ENCODE data around the gene MEIS2. TPM values are rescaled to one million over a fixed set of nuclear protein-coding genes. Genes with fewer than 3 reads are reported as not detected.
"Not testable (repeated sequence)": the region's sequence is repeated elsewhere in the genome, so short reads cannot be mapped to it uniquely, and the experiment has no call there.

The MEIS2 gene
- polyA plus RNA-seq, 1 donor from 2014 or later, result 825 TPM

GRCh38 chr15:36988947-36989346 is 111.4 kb downstream of the MEIS2 start:
- H3K79me2 ChIP-seq (replicated peaks; ENCODE audit: insufficient read depth, low read length), result peaks cover 79% of the 10 kb centered on the region
- no peaks in the 10 kb centered on the region for H3K9me2 ChIP-seq (ENCODE audit: insufficient read depth, low read length)
- peaks cover 41% of the 10 kb centered on the region for H4K20me1 ChIP-seq (ENCODE audit: insufficient read depth)
- H3K9ac ChIP-seq (ENCODE audit: low read length), result no peak overlapping the region
- TF ChIP-seq MXI1 (conservative IDR thresholded peaks at IDR 0.05; ENCODE audit: poor library complexity, severe bottlenecking), result no peak
- TF ChIP-seq SMC3 (conservative IDR thresholded peaks at IDR 0.05; ENCODE audit: poor library complexity), result no peak
- no peak for TF ChIP-seq EZH2 (IDR thresholded peaks at IDR 0.05; ENCODE audit: borderline replicate concordance, insufficient read depth, low read length, poor library complexity, severe bottlenecking)
- TF ChIP-seq EP300 (conservative IDR thresholded peaks at IDR 0.05; ENCODE audit: poor library complexity, severe bottlenecking), result no peak
- TF ChIP-seq TAF1 (IDR thresholded peaks at IDR 0.05; ENCODE audit: low read depth), result no peak
- no peak for TF ChIP-seq CTCF (IDR thresholded peaks at IDR 0.05; ENCODE audit: poor library complexity, severe bottlenecking)
- TF ChIP-seq, protein P1, sequence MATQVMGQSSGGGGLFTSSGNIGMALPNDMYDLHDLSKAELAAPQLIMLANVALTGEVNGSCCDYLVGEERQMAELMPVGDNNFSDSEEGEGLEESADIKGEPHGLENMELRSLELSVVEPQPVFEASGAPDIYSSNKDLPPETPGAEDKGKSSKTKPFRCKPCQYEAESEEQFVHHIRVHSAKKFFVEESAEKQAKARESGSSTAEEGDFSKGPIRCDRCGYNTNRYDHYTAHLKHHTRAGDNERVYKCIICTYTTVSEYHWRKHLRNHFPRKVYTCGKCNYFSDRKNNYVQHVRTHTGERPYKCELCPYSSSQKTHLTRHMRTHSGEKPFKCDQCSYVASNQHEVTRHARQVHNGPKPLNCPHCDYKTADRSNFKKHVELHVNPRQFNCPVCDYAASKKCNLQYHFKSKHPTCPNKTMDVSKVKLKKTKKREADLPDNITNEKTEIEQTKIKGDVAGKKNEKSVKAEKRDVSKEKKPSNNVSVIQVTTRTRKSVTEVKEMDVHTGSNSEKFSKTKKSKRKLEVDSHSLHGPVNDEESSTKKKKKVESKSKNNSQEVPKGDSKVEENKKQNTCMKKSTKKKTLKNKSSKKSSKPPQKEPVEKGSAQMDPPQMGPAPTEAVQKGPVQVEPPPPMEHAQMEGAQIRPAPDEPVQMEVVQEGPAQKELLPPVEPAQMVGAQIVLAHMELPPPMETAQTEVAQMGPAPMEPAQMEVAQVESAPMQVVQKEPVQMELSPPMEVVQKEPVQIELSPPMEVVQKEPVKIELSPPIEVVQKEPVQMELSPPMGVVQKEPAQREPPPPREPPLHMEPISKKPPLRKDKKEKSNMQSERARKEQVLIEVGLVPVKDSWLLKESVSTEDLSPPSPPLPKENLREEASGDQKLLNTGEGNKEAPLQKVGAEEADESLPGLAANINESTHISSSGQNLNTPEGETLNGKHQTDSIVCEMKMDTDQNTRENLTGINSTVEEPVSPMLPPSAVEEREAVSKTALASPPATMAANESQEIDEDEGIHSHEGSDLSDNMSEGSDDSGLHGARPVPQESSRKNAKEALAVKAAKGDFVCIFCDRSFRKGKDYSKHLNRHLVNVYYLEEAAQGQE (IDR thresholded peaks at IDR 0.05; ENCODE audit: borderline replicate concordance), result no peak
- no peak for TF ChIP-seq POLR2AphosphoS5 (IDR thresholded peaks at IDR 0.05)
- no peak for TF ChIP-seq RAD21 (conservative IDR thresholded peaks at IDR 0.05)
- no peak overlapping the region for H3K4me2 ChIP-seq (ENCODE audit: low read length)
- no peaks in the 10 kb centered on the region for H3K9me3 ChIP-seq (ENCODE audit: low read length)
- H3K27me3 ChIP-seq (ENCODE audit: insufficient read depth, low read depth, low read length), result no peaks in the 10 kb centered on the region
- peaks cover 10% of the 10 kb centered on the region for H3K36me3 ChIP-seq (ENCODE audit: insufficient read depth, low read length)
- H2AFZ ChIP-seq (ENCODE audit: low read depth, low read length), result no peak overlapping the region
- peaks cover 12% of the 10 kb centered on the region for H3F3A ChIP-seq (ENCODE audit: insufficient read depth, low read length, poor library complexity, severe bottlenecking)
- H3K4me3 ChIP-seq (ENCODE audit: low read length), result no peak overlapping the region
- H3K27ac ChIP-seq (ENCODE audit: low read length), result no peak overlapping the region

- Histone ChIP-seq H3K4me3 (ENCODE audit: low read length) (no peak overlapping the region), H3F3A (ENCODE audit: insufficient read depth, low read length, poor library complexity, severe bottlenecking) (peaks cover 10% of the 10 kb centered on the region), H3K9ac (ENCODE audit: low read length) (no peak overlapping the region), H3K79me2 (replicated peaks; ENCODE audit: insufficient read depth, low read length) (peaks cover 66% of the 10 kb centered on the region), H3K4me2 (ENCODE audit: low read length) (no peak overlapping the region), H3K27ac (ENCODE audit: low read length) (no peak overlapping the region), H3K9me3 (ENCODE audit: low read length) (no peaks in the 10 kb centered on the region), H3K27me3 (ENCODE audit: insufficient read depth, low read depth, low read length) (no peaks in the 10 kb centered on the region), H3K36me3 (ENCODE audit: insufficient read depth, low read length) (peaks cover 18% of the 10 kb centered on the region), H2AFZ (ENCODE audit: low read depth, low read length) (no peak overlapping the region), H4K20me1 (ENCODE audit: insufficient read depth) (peaks cover 14% of the 10 kb centered on the region), H3K9me2 (ENCODE audit: insufficient read depth, low read length) (no peaks in the 10 kb centered on the region)
- TF ChIP-seq RAD21 (conservative IDR thresholded peaks at IDR 0.05) (no peak), CTCF (IDR thresholded peaks at IDR 0.05; ENCODE audit: poor library complexity, severe bottlenecking) (no peak), MXI1 (conservative IDR thresholded peaks at IDR 0.05; ENCODE audit: poor library complexity, severe bottlenecking) (no peak)
Observed at GRCh38 chr15:36982430-36982829, 117.9 kb downstream of the MEIS2 start.

- not testable (repeated sequence) for H3K9me2 ChIP-seq (ENCODE audit: insufficient read depth, low read length); H3K9ac ChIP-seq (ENCODE audit: low read length); H3K4me3 ChIP-seq (ENCODE audit: low read length); H4K20me1 ChIP-seq (ENCODE audit: insufficient read depth); H3K4me2 ChIP-seq (ENCODE audit: low read length); H3K27ac ChIP-seq (ENCODE audit: low read length); H3K27me3 ChIP-seq (ENCODE audit: insufficient read depth, low read depth, low read length); H3K9me3 ChIP-seq (ENCODE audit: low read length); H2AFZ ChIP-seq (ENCODE audit: low read depth, low read length)
- Histone ChIP-seq H3F3A (ENCODE audit: insufficient read depth, low read length, poor library complexity, severe bottlenecking) (peaks cover 10% of the 10 kb centered on the region), H3K79me2 (replicated peaks; ENCODE audit: insufficient read depth, low read length) (peaks cover 56% of the 10 kb centered on the region), H3K36me3 (ENCODE audit: insufficient read depth, low read length) (peaks cover 18% of the 10 kb centered on the region)
Observed at GRCh38 chr15:36980281-36980680, 120.1 kb downstream of the MEIS2 start.
